Measurements from ENCODE around the gene ADCY5. TPM values are rescaled to one million over a fixed set of nuclear protein-coding genes. Genes with fewer than 3 reads are reported as not detected.

Gene ADCY5
- total and polyA plus RNA-seq, 8 donors: 3.4 to 17.6 (median 14.2) TPM

- no peak for TF ChIP-seq CTCF (IDR thresholded peaks at IDR 0.05)
- no peak for ATAC-seq
Measured at GRCh38 chr3:123348471-123349200, 100.3 kb downstream of the ADCY5 start.

GRCh38 chr3:123347691-123348264 is 101.1 kb downstream of the ADCY5 start:
- no peaks in the 10 kb centered on the region for H3K4me1 ChIP-seq
- no peak for ATAC-seq
- no peak for TF ChIP-seq CTCF (IDR thresholded peaks at IDR 0.05)
- no peaks in the 10 kb centered on the region for H3K36me3 ChIP-seq
- intact Hi-C loops (cut with DNase I): no loop called here
- H3K4me3 ChIP-seq: no peak overlapping the region
- H3K27me3 ChIP-seq: peaks cover 0 to 30% of the 10 kb centered on the region in 2 donors
- no peaks in the 10 kb centered on the region for H3K9me3 ChIP-seq
- no peak for DNase-seq
- H3K27ac ChIP-seq: no peak overlapping the region

More at GRCh38 chr3:123348471-123349200, 100.3 kb downstream of the ADCY5 start:
- no peak overlapping the region for H3K27ac ChIP-seq
- no peaks in the 10 kb centered on the region for H3K4me1 ChIP-seq
- H3K27me3 ChIP-seq: peaks cover 0 to 30% of the 10 kb centered on the region in 2 donors
- intact Hi-C loops (cut with DNase I): no loop called here
- H3K9me3 ChIP-seq: no peaks in the 10 kb centered on the region
- H3K4me3 ChIP-seq: no peak overlapping the region
- no peak for DNase-seq
- H3K36me3 ChIP-seq: no peaks in the 10 kb centered on the region

GRCh38 chr3:123347205-123347604 is 101.7 kb downstream of the ADCY5 start:
- no peak for ATAC-seq
- no peak for TF ChIP-seq CTCF (IDR thresholded peaks at IDR 0.05)
- intact Hi-C loops (cut with DNase I): no loop called here

GRCh38 chr3:123346021-123346420 is 102.9 kb downstream of the ADCY5 start:
- Histone ChIP-seq H3K27me3 (peaks cover 0 to 27% of the 10 kb centered on the region in 2 donors), H3K4me3 (no peak overlapping the region), H3K4me1 (no peaks in the 10 kb centered on the region), H3K9me3 (no peaks in the 10 kb centered on the region), H3K36me3 (no peaks in the 10 kb centered on the region), H3K27ac (no peak overlapping the region)
- DNase-seq: no peak
- no peak for TF ChIP-seq CTCF (IDR thresholded peaks at IDR 0.05)
- ATAC-seq: no peak
- intact Hi-C loops (cut with DNase I): no loop called here

More at GRCh38 chr3:123347205-123347604, 101.7 kb downstream of the ADCY5 start:
- Histone ChIP-seq H3K9me3 (no peaks in the 10 kb centered on the region), H3K4me3 (no peak overlapping the region), H3K27me3 (peaks cover 0 to 30% of the 10 kb centered on the region in 2 donors), H3K27ac (no peak overlapping the region), H3K36me3 (no peaks in the 10 kb centered on the region), H3K4me1 (no peaks in the 10 kb centered on the region)
- no peak for DNase-seq

GRCh38 chr3:123344907-123345594 is 103.8 kb downstream of the ADCY5 start:
- intact Hi-C loops (cut with DNase I): no loop called here
- ATAC-seq: no peak
- no peak overlapping the region for H3K27ac ChIP-seq
- no peaks in the 10 kb centered on the region for H3K36me3 ChIP-seq
- H3K27me3 ChIP-seq: peaks cover 0 to 17% of the 10 kb centered on the region in 2 donors
- no peak for TF ChIP-seq CTCF (IDR thresholded peaks at IDR 0.05)
- DNase-seq: no peak
- H3K9me3 ChIP-seq: no peaks in the 10 kb centered on the region
- H3K4me1 ChIP-seq: no peaks in the 10 kb centered on the region
- H3K4me3 ChIP-seq: no peak overlapping the region
